ENCODE measurements around the gene SLC39A12.

DNA sequence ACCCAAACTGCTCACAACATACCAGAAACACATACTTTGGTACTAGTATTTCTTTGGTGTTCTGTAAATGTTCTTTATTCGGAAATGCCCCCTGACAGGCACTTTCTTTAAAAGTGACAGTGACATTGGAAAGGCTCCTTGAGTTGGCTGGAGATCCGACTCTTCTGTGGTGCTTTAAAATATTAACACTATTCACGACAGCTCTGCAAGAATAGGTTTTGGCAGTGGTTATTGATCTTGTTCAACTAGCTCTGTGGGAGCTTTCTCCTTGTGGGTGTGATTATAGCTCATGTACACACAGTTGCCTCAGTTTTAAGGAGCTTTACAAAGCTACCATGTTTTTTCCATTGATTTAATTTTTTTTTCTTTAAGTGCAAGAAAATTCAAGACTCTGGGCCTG, 30.3 kb upstream of the SLC39A12 start:
- TF ChIP-seq, protein P1, sequence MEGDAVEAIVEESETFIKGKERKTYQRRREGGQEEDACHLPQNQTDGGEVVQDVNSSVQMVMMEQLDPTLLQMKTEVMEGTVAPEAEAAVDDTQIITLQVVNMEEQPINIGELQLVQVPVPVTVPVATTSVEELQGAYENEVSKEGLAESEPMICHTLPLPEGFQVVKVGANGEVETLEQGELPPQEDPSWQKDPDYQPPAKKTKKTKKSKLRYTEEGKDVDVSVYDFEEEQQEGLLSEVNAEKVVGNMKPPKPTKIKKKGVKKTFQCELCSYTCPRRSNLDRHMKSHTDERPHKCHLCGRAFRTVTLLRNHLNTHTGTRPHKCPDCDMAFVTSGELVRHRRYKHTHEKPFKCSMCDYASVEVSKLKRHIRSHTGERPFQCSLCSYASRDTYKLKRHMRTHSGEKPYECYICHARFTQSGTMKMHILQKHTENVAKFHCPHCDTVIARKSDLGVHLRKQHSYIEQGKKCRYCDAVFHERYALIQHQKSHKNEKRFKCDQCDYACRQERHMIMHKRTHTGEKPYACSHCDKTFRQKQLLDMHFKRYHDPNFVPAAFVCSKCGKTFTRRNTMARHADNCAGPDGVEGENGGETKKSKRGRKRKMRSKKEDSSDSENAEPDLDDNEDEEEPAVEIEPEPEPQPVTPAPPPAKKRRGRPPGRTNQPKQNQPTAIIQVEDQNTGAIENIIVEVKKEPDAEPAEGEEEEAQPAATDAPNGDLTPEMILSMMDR (IDR thresholded peaks at IDR 0.05; ENCODE audit: poor library complexity, severe bottlenecking): no peak
- TF ChIP-seq EZH2 (IDR thresholded peaks at IDR 0.05; ENCODE audit: borderline replicate concordance, insufficient read depth, low read length, poor library complexity, severe bottlenecking): no peak
- TF ChIP-seq TAF1 (IDR thresholded peaks at IDR 0.05; ENCODE audit: low read depth): no peak
- TF ChIP-seq POLR2AphosphoS5 (IDR thresholded peaks at IDR 0.05): no peak
- TF ChIP-seq, protein P2, sequence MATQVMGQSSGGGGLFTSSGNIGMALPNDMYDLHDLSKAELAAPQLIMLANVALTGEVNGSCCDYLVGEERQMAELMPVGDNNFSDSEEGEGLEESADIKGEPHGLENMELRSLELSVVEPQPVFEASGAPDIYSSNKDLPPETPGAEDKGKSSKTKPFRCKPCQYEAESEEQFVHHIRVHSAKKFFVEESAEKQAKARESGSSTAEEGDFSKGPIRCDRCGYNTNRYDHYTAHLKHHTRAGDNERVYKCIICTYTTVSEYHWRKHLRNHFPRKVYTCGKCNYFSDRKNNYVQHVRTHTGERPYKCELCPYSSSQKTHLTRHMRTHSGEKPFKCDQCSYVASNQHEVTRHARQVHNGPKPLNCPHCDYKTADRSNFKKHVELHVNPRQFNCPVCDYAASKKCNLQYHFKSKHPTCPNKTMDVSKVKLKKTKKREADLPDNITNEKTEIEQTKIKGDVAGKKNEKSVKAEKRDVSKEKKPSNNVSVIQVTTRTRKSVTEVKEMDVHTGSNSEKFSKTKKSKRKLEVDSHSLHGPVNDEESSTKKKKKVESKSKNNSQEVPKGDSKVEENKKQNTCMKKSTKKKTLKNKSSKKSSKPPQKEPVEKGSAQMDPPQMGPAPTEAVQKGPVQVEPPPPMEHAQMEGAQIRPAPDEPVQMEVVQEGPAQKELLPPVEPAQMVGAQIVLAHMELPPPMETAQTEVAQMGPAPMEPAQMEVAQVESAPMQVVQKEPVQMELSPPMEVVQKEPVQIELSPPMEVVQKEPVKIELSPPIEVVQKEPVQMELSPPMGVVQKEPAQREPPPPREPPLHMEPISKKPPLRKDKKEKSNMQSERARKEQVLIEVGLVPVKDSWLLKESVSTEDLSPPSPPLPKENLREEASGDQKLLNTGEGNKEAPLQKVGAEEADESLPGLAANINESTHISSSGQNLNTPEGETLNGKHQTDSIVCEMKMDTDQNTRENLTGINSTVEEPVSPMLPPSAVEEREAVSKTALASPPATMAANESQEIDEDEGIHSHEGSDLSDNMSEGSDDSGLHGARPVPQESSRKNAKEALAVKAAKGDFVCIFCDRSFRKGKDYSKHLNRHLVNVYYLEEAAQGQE (IDR thresholded peaks at IDR 0.05; ENCODE audit: borderline replicate concordance): no peak

Measured in neural cell (in vitro differentiated cells).